NCI-H2227 (cell line): ENCODE measurements around the gene CDIPT.

Experiments
- DNase-seq: peaks from one replicate; lab custom pipeline; 2025; ENCODE audit not compliant: unreplicated experiment; lab: John Stamatoyannopoulos, UW

CDIPT gene

DNA sequence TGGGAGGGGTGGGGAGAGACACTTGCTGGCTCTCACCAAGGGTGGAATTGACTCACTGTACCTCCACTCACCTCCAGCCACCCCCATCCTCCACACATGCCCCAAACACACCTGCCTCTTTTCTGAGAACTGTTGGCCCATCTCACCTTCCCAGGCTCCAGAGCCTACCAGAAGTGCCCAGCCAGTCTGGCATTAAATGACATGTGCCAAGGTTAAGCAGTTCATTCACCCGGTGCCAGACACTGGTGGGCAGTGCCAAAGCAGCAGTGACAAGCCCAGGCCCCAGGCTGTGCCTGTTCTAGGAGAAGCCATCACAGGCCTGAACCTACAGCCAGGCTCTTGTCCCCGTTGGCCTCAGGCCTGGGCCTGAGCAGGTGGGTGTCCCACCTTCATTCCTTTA lies 31.5 kb downstream of the CDIPT start:
- DNase-seq, result no peak

DNA sequence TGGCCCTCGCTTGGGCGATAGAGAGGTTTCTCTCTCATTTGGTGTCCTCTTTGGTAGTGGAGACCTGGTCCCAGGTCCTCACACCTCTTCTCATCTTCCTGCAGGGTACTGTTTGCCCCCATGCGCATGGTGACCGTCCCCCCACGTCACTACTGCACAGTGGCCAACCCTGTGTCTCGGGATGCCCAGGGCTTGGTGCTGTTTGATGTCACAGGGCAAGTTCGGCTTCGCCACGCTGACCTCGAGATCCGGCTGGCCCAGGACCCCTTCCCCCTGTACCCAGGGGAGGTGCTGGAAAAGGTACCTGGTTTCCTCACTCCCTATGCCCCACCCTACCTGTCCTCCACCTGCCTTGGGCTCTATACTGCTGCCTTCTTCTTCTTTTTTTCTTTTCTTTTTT lies 32.3 kb downstream of the CDIPT start:
- DNase-seq, result no peak

DNA sequence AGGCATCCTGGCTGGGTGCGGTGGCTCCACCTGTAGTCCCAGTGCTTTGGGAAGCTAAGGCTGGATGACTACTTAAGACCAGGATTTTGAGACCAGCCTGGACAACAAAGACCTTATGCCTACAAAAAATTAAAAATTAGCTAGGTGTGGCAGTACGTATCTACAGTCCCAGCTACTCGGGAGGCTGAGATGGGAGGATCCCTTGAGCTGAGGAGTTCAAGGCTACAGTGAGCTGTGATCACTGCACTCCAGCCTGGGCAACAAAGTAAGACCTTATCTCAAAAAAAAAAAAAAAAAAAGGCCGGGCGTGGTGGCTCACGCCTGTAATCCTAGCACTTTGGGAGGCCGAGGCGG lies 36.7 kb downstream of the CDIPT start:
- DNase-seq, result no peak

DNA sequence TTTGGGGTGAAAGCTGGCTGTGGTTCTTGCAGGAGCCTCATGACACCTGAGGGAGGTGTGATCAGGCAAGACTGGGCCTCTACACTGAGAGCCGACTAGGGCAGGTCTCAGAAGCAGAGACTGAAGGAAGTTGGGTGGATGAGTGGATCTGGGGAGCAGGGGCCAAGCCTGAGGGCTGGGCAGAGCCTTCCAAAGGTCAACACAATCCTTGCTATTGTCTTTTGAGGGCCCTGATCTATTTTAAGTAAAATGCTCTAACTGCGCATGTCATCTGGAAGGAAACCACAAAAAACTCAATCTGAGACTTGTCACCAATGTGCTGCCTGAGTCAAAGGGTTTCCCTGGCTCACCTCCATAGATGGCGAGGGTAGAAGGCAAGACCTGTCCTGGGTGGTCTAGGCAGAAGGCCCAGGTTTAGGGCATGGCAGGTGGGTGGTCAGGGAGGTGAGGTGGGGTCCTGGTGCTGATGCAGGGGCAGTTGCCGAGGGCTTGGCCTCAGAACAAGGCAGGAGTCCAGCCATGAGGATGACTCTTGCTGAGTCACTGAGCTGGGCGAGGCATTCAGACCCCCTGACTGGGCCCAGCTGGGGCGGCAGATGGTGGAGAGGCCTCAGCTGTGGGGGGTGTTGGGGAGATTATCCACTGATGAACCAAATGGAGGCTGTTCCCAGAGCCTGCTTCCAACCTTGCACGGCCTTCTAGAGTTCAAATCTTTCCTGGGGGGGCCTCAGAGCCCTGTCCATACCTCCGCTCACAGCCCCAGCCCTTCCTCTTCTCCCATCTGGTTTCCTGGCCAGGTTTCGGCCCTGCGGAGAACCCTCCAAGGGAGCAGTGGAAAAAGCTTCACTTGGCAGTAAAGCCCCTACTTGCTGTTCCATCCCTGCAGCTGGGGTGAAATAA lies 37.6 kb downstream of the CDIPT start:
- DNase-seq, result peak; percentile 23

DNA sequence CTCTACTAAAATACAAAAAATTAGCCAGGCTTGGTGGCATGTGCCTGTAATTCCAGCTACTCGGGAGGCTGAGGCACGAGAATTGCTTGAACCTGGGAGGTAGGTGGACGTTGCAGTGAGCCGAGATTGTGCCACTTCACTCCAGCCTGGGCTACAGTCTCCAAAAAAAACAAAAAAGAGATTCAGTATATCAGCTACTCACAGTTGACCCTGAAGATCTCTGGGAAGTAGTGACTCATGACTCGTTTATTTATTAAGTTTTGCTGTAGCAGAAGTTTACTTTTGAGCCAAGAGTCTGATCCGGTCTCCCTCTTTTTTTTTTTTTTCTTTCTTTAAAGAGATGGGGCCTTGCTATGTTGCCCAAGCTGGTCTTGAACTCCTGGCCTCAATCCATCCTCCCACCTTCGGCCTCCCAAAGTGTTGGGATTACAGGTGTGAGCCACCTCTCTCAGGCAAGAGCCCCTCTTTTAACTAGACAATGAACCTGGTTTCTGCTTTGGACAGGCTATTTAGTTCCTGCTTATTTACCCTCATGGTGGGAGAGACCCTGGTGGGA lies 38.4 kb downstream of the CDIPT start:
- no peak for DNase-seq

DNA sequence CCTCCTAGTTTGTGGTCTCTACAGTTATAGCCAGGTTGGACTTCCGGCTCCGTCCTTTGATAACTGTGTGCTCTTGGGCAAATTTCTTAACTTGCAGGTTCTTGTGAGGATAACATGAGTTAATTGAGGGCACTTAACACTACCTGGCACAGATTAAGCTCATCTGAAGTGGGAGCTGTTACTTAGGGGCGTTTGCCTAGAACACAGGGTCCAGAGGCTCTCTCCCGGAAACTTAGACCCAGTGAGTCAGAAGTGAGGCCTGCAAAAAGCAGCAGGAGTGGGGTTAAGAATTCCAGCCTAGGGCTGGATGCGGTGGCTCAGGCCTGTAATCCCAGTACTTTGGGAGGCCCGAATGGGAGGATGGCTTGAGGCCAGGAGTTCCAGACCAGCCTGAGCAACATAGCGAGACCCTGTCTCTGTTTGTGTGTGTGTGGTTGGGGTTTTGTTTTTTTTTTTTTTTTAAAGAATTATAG lies 41.3 kb downstream of the CDIPT start:
- DNase-seq, result no peak

DNA sequence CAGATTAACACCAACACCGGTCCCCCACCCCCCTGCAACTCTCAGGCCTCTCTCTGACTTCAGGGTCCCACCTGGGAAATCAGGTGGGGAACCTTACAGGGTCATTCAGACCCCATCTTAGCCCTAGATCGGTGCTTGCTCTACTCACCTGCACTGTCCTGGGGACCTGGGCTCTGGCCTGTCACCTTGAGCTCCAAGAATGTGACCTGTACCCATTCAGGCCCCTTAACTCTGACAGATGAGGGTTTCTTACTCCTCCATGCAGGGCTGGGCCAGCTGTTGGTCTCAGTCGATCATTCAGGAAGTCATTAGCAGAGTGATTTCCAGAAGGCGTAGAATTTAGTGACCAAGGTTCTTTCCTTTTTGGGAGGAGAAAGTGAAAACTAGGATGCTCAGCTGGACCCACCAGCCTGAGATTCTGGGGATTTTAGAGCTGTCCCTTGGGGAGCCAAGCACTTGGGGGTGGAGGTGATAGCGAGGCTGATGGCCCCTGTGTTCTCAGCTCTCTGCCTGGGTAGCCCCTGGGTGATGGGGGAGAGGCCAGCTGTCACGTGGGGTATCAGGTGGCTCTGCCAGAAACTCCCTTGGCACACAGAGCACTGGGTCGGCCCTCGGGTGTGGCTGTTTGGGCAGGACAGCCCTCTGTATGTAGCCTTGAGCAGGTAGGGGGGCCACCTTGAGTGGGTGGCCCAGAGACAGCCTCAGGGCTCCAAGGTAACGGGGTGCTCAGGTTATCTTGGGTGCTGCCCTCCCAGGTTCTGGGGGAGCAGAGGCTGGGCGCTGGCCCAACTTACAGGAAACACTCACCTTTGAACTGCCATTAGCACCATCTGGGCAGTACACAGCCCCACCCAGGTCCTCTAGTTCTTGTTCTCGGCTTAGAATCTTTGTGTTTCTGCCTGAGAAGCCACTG lies 42.0 kb downstream of the CDIPT start:
- no peak for DNase-seq

DNA sequence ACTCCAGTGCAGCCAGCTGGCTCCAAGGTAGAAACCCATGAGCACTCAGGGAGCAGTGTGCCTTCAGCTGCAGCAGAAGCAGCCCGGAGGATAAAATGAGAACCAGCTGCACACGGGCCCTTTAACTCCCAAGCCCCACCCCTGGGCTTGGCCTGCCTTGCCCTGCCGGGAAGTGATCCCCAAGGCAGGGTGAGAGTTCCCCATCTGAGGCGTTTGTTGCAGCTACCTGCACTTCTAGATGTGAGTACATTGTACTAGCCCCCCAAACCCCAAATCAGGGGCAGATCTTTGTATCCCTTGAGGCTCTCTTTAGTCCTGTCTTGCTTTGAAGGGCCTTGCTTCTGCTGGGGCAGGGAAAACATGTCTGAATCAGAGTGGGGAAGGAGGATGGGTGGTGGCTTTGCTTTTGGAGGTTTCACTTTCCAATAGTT lies 42.7 kb downstream of the CDIPT start, which contains the start of gene MVP:
TSS of gene MVP (plus strand) at position 192 of the 431 bp plus-strand sequence. CDS start 10,088 bp downstream, outside the sequence.
- DNase-seq, result peak; percentile 66

DNA sequence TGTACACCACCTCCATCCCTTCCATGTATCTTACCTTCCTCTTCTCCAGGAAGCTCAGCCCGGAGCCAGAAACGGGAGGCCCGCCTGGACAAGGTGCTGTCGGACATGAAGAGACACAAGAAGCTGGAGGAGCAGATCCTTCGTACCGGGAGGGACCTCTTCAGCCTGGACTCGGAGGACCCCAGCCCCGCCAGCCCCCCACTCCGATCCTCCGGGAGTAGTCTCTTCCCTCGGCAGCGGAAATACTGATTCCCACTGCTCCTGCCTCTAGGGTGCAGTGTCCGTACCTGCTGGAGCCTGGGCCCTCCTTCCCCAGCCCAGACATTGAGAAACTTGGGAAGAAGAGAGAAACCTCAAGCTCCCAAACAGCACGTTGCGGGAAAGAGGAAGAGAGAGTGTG lies 43.5 kb downstream of the CDIPT start:
- DNase-seq, result no peak

DNA sequence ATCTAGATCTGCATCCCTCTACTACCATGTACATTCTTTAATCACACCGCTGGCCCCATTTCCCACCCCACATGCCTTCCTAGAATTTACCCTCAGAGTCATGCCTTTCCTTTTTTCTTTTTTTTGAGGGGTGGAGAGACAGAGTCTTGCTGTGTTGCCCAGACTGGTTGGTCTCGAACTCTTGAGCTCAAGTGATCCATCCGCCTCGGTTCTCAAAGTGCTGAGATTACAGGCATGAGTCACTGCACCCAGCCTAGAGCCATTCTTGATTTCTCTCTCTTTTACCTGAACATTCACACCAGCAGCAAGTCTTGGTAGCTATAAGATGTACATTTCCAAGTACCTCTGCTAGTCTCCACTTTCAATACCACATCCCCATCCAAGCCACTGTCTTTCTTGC lies 44.9 kb downstream of the CDIPT start:
- DNase-seq, result no peak

DNA sequence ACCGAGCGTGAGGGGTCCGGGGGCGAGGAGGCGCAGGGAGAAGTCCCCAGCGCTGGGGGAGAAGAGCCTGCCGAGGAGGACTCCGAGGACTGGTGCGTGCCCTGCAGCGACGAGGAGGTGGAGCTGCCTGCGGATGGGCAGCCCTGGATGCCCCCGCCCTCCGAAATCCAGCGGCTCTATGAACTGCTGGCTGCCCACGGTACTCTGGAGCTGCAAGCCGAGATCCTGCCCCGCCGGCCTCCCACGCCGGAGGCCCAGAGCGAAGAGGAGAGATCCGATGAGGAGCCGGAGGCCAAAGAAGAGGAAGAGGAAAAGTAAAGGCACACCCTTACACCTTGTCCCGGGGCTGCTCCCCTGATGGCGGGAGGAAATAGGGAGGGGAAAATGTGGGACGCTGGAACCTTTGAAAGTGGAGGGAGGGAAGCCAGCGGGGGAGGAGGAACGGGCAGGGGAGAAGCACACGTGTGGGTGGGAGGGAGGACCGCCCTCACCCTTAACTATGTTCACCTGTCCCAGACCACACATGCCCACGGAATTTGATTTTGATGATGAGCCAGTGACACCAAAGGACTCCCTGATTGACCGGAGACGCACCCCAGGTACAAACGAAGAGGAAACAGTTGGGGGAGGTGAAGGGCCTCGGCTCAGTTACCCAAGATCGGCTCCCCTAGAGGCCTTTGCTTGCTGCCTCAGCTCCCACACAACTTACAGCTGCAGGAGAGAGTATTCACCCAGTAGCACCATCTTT lies 46.2 kb downstream of the CDIPT start:
- peak; percentile 68 for DNase-seq

DNA sequence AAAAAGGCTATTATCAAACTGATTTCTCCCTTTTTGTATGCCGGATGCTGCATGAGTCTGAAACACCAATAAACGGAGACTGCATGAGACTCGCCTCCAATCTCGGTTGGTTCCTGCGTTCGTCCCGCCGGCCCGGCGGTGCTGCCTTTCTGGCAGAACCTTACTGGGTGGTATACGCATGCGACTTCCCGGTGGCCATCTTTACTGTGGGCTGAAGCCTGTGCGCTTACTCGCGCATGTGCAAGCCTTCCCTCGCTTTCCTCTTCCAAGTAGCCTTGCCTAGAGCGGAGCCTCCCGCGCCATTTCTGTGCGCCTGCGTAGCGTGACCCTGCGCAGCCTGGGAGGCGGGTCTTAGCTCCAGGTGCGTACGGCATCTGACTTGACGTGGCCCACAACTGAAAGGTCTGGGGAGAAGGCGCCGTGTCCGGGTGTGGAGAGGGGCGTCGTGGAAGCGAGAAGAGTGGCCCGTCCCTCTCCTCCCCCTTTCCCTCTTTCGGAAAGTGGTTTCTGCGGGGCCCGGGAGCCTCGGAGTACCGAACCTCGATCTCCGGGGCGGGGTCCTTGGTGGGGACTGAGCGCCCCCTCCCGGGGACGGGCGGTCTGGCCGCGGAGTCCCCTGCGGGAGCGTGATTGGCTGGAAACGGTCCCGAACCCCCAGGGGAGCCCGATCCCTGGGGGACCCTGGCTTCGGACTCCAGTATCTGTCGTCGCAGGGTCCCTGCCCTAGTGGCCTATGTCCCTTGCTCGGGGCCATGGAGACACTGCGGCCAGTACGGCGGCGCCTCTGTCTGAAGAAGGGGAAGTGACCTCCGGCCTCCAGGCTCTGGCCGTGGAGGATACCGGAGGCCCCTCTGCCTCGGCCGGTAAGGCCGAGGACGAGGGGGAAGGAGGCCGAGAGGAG lies 47.0 kb downstream of the CDIPT start, which contains the start of gene PAGR1:
TSS of gene PAGR1 (plus strand) at position 360 of the 901 bp plus-strand sequence. CDS start at position 734, 374 bp downstream.
- DNase-seq, result peak; percentile 99

DNA sequence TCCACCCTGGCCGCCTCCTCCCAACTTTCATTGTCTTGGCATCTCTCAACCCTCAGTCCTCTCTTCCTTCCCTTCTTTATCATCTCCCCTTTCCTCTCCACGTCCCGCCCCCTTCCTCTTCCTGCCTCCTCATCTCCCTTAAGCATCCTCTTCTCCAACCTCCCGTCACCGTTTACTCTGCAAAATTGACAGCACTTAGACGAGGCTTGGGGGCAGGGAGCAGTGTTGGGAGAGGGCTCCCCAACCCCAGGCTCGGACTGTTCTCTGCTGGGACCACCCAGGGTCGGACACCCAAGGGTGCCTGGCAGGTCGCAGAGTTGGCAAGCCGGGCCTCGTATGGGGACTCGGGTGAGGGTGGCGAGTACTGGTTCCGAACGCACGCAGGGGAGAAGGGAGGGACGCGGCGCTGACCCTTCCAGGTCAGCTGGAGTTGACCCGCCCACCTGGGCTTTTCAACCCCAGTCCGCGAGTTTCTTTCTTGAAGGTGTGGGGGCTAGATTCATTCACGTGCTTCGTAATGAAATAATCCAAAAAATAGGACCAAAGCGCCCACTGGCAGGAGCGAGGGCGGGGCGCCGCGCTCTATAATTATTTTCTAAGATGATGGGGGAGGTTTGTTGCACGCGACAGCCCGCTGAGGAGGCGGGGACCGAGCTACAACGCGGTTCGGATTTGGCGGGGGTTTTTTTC lies 47.8 kb downstream of the CDIPT start:
- peak; percentile 88 for DNase-seq

DNA sequence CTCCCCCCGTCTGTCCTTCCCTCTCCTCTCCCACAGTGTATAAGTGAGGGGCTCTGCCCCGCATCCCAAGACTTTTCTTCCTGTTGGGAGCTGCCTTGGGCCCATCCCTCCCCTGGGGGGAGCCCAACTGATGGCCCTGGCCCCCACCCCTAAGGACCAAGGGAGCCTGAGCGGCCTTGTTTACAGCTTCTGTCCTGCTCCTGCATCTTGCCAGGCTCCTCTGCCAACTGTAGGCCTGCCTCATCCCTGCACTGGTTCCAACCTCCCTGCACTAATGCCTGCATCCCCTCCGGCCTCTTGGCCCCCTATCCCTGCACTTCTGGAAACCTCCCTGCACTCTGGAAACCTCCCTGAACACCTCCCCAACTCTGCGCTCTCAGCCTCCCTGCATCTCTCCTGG lies 48.4 kb downstream of the CDIPT start:
- no peak for DNase-seq

DNA sequence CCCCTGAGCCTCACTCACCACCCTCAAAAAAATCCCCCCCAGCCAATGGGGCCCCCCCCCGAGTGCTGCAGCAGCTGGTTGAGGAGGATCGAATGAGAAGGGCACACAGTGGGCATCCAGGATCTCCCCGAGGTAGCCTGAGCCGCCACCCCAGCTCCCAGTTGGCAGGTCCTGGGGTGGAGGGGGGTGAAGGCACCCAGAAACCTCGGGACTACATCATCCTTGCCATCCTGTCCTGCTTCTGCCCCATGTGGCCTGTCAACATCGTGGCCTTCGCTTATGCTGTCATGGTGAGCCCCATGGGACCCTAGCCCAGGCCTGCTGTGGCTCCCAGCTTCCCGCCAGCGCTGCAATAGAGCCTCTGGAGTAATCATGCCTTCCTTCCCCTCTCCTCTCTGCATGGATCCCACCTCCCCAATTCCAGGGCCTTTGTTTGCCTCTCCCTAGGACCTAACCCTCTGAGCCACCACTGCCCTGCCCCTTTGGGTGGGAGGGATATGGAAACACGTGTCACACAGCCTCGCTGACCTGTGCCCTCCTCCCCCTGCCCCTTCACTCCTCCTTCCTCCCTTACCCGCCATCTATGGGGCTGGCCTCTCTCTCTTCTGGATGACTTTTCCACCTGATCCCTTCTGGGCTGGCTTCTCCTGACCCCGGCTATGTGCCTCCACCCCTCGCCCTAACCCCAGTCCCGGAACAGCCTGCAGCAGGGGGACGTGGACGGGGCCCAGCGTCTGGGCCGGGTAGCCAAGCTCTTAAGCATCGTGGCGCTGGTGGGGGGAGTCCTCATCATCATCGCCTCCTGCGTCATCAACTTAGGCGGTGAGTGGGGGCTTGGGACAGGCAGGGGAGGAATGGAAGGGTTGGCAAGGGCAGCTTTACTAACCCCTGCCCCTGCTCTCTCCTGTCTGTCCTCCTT lies 49.1 kb downstream of the CDIPT start:
- no peak for DNase-seq

DNA sequence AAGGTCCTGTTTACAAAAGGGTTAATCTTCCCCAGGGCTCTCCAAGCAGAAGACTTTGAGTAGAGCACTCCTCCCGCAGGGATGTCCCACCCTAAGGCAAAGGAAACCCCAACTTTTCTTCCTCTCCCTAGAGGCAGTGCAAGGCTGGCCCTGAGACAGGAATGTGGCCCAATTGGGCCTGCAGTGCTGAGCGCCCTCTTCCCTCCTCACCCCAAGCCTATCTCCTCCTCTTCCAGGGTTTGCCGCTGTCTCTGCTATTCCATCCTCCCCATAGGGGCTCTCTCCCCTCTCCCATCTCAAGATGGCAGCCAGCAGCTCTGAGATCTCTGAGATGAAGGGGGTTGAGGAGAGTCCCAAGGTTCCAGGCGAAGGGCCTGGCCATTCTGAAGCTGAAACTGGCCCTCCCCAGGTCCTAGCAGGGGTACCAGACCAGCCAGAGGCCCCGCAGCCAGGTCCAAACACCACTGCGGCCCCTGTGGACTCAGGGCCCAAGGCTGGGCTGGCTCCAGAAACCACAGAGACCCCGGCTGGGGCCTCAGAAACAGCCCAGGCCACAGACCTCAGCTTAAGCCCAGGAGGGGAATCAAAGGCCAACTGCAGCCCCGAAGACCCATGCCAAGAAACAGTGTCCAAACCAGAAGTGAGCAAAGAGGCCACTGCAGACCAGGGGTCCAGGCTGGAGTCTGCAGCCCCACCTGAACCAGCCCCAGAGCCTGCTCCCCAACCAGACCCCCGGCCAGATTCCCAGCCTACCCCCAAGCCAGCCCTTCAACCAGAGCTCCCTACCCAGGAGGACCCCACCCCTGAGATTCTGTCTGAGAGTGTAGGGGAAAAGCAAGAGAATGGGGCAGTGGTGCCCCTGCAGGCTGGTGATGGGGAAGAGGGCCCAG lies 50.0 kb downstream of the CDIPT start:
- peak; percentile 55 for DNase-seq
